ENCODE data around the gene PALM3.

PALM3 gene

GRCh38 chr19:14006085-14006765 is 55.7 kb downstream of the PALM3 start, which contains the start of gene RFX1:
TSS of gene RFX1 (minus strand) at chr19:14006320. CDS start at chr19:13993843, 12,477 bp downstream.
- TF ChIP-seq CTCF (IDR thresholded peaks at IDR 0.05; ENCODE audit: low read depth, low read length, missing control alignments): no peak
- DNase-seq (ENCODE audit: extremely low read depth, low read depth): peak; percentile 99
- peak within 1 kb of the TSS; percentile 67 for H3K4me3 ChIP-seq (replicated peaks; ENCODE audit: low read depth, low read length)

DNA sequence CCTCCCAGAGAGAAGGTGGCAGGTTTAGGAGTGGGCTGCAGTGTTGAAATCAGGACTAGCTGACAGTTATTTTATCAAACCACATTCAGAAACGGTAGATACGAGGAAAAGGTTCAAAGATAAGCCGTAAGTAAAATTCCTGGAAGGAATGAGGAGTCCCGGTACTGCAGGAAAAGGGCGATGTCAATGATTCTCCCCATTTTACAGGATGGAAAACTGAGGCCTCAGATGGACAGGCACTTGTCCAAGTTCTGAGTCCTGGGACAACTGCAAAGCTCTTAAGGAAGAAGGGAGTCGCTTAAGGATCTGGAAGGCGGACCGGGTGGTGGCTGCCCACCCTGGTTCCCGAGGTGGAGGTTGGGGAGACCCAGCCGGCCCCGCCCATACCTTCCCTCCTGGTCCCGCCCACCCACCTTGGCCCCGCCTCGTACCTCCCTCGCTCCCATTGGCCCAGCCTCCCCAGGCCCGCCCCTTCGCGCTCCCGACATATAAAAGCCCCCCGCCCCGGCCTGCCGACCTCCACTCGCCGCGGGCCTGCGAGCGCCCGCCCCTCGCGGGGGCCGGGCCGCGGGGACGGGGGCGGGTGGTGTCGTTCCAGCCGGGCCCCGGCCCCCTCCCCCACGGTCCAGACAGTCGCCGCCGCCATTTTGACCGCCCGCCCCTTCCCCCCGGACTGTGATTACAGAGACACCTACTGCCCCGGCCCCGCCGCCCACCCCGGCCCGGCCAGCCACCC is 56.4 kb downstream of the PALM3 start:
- H3K4me3 ChIP-seq (replicated peaks; ENCODE audit: low read depth, low read length): peak overlapping the region; percentile 67
- DNase-seq (ENCODE audit: extremely low read depth, low read depth): no peak
- no peak for TF ChIP-seq CTCF (IDR thresholded peaks at IDR 0.05; ENCODE audit: low read depth, low read length, missing control alignments)

- no peak for TF ChIP-seq CTCF (IDR thresholded peaks at IDR 0.05; ENCODE audit: low read depth, low read length, missing control alignments)
- DNase-seq (ENCODE audit: extremely low read depth, low read depth): no peak
- peak overlapping the region; percentile 25 for H3K4me3 ChIP-seq (replicated peaks; ENCODE audit: low read depth, low read length)
These were observed 57.1 kb downstream of the PALM3 start for GRCh38 chr19:14004619-14005348.

All from HFF-Myc (cell line).